Neural cell (in vitro differentiated cells): ENCODE measurements around the gene ECI1. TPM values are rescaled to one million over a fixed set of nuclear protein-coding genes. Genes with fewer than 3 reads are reported as not detected.

Experiments
- H2AFZ ChIP-seq: fragments of 200-600, 300-800 bp; sonication (generic), shearing (Covaris generic); 2 replicates; pipeline ENCODE4 v1.6.0; 2014; ENCODE audit warnings: low read depth, mild to moderate bottlenecking, antibody characterized with exemption, low read length, moderate library complexity
- H3F3A ChIP-seq: fragments of 200-600 bp; shearing (Covaris generic); 2 replicates; pipeline ENCODE4 v1.6.1; 2016; ENCODE audit warnings: mild to moderate bottlenecking, moderate library complexity, mixed read lengths, antibody characterized with exemption, low read length; ENCODE audit not compliant: insufficient read depth, poor library complexity, severe bottlenecking
- H3K27ac ChIP-seq: fragments of 200-600, 300-800 bp; sonication (generic), shearing (Covaris generic); 2 replicates; pipeline ENCODE4 v1.5.1; 2014; ENCODE audit warnings: mild to moderate bottlenecking, low read length, moderate library complexity
- H3K27me3 ChIP-seq: fragments of 300-800, 200-600 bp; sonication (generic), shearing (Covaris generic); 2 replicates; pipeline ENCODE4 v1.6.0; 2014; ENCODE audit warnings: mild to moderate bottlenecking, low read depth, low read length, moderate library complexity; ENCODE audit not compliant: insufficient read depth
- H3K36me3 ChIP-seq: fragments of 300-800, 200-600 bp; sonication (generic), shearing (Covaris generic); 2 replicates; pipeline ENCODE4 v1.5.1; 2014; ENCODE audit warnings: mild to moderate bottlenecking, antibody characterized with exemption, low read length, moderate library complexity; ENCODE audit not compliant: insufficient read depth
- H3K4me2 ChIP-seq: fragments of 300-800, 200-600 bp; sonication (generic), shearing (Covaris generic); 2 replicates; pipeline ENCODE4 v1.6.0; 2014; ENCODE audit warnings: mild to moderate bottlenecking, low read length
- H3K4me3 ChIP-seq: fragments of 300-800, 200-600 bp; sonication (generic), shearing (Covaris generic); 2 replicates; pipeline ENCODE4 v1.5.1; 2014; ENCODE audit warnings: mild to moderate bottlenecking, low read length, moderate library complexity
- H3K79me2 ChIP-seq: fragments of 200-600 bp; shearing (Covaris generic); replicated peaks from 2 replicates; pipeline ENCODE4 v1.6.0; 2014; ENCODE audit warnings: mild to moderate bottlenecking, low read length, moderate library complexity; ENCODE audit not compliant: insufficient read depth
- H3K9ac ChIP-seq: fragments of 300-800, 200-600 bp; sonication (generic), shearing (Covaris generic); 2 replicates; pipeline ENCODE4 v1.6.1; 2016; ENCODE audit warnings: mild to moderate bottlenecking, low read length, mixed read lengths
- H3K9me2 ChIP-seq: fragments of 200-600 bp; shearing (Covaris generic); 2 replicates; pipeline ENCODE4 v1.6.1; 2016; ENCODE audit warnings: mild to moderate bottlenecking, low read length, mixed read lengths; ENCODE audit not compliant: insufficient read depth
- H3K9me3 ChIP-seq: fragments of 200-600, 300-800 bp; sonication (generic), shearing (Covaris generic); 2 replicates; pipeline ENCODE4 v1.6.1; 2016; ENCODE audit warnings: mild to moderate bottlenecking, mixed run types, low read length, moderate library complexity, mixed read lengths
- H4K20me1 ChIP-seq: fragments of 200-600 bp; shearing (Covaris generic); 2 replicates; pipeline ENCODE4 v1.6.1; 2016; ENCODE audit warnings: mild to moderate bottlenecking, mixed run types; ENCODE audit not compliant: insufficient read depth
- EP300 ChIP-seq: fragments of 450-650 bp; conservative IDR thresholded peaks from 2 replicates; pipeline ENCODE4 v1.6.1; 2014; ENCODE audit warnings: antibody characterized with exemption, mild to moderate bottlenecking, moderate library complexity; ENCODE audit not compliant: poor library complexity, severe bottlenecking
- EZH2 ChIP-seq: fragments of 200-600, 300-800 bp; shearing (Covaris generic), sonication (generic); IDR thresholded peaks from 2 replicates; pipeline ENCODE4 v1.6.1; 2014; ENCODE audit warnings: antibody characterized with exemption, low read length, borderline replicate concordance, mild to moderate bottlenecking; ENCODE audit not compliant: insufficient read depth, poor library complexity, severe bottlenecking
- MXI1 ChIP-seq: fragments of 450-650 bp; conservative IDR thresholded peaks from 2 replicates; pipeline ENCODE4 v1.6.1; 2014; ENCODE audit warnings: antibody characterized with exemption, mild to moderate bottlenecking; ENCODE audit not compliant: poor library complexity, severe bottlenecking
- POLR2AphosphoS5 ChIP-seq: IDR thresholded peaks from 2 replicates; pipeline ENCODE4 v1.6.1; 2012
- RAD21 ChIP-seq: fragments of 450-650 bp; conservative IDR thresholded peaks from 2 replicates; pipeline ENCODE4 v1.6.1; 2014; ENCODE audit warnings: antibody characterized with exemption, mild to moderate bottlenecking, moderate library complexity
- REST ChIP-seq: IDR thresholded peaks from 2 replicates; pipeline ENCODE4 v1.6.1; 2012; ENCODE audit warnings: borderline replicate concordance
- SMC3 ChIP-seq: fragments of 450-650 bp; conservative IDR thresholded peaks from 2 replicates; pipeline ENCODE4 v1.6.1; 2014; ENCODE audit warnings: antibody characterized with exemption, mild to moderate bottlenecking, moderate library complexity; ENCODE audit not compliant: poor library complexity
- TAF1 ChIP-seq: IDR thresholded peaks from 2 replicates; pipeline ENCODE4 v1.6.1; 2012; ENCODE audit warnings: low read depth
- polyA plus RNA-seq: library from polyadenylated mRNA; depleted of rRNA; stranded (reverse); fragments of >200 nt; gene quantifications from 2 replicates; pipeline ENCODE4 v1.2.3, GENCODE V29; 2014
- TF ChIP-seq, protein P1 (sequence below): fragments of 450-650 bp; IDR thresholded peaks from 2 replicates; pipeline ENCODE4 v1.5.1; 2014; ENCODE audit warnings: antibody characterized with exemption, mild to moderate bottlenecking, moderate library complexity; ENCODE audit not compliant: poor library complexity, severe bottlenecking

Gene ECI1
- polyA plus RNA-seq, 1 donor from 2014 or later, result 35.3 TPM

- Histone ChIP-seq H3K27me3 (peaks cover 3% of the 10 kb centered on the region), H3K9ac (no peak overlapping the region), H4K20me1 (no peaks in the 10 kb centered on the region), H3K9me3 (no peaks in the 10 kb centered on the region), H3F3A (no peaks in the 10 kb centered on the region), H3K4me3 (no peak overlapping the region), H3K9me2 (no peaks in the 10 kb centered on the region), H3K4me2 (no peak overlapping the region), H3K79me2 (peaks cover 4% of the 10 kb centered on the region), H3K36me3 (no peaks in the 10 kb centered on the region), H3K27ac (no peak overlapping the region), H2AFZ (no peak overlapping the region)
- TF ChIP-seq REST (no peak), POLR2AphosphoS5 (no peak), RAD21 (no peak), TAF1 (no peak), MXI1 (no peak), EZH2 (no peak), EP300 (no peak), SMC3 (no peak)
- TF ChIP-seq, protein P1, sequence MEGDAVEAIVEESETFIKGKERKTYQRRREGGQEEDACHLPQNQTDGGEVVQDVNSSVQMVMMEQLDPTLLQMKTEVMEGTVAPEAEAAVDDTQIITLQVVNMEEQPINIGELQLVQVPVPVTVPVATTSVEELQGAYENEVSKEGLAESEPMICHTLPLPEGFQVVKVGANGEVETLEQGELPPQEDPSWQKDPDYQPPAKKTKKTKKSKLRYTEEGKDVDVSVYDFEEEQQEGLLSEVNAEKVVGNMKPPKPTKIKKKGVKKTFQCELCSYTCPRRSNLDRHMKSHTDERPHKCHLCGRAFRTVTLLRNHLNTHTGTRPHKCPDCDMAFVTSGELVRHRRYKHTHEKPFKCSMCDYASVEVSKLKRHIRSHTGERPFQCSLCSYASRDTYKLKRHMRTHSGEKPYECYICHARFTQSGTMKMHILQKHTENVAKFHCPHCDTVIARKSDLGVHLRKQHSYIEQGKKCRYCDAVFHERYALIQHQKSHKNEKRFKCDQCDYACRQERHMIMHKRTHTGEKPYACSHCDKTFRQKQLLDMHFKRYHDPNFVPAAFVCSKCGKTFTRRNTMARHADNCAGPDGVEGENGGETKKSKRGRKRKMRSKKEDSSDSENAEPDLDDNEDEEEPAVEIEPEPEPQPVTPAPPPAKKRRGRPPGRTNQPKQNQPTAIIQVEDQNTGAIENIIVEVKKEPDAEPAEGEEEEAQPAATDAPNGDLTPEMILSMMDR, result no peak
Measured at GRCh38 chr16:2231016-2231931, 20.1 kb downstream of the ECI1 start.

GRCh38 chr16:2230376-2230775 is 21.0 kb downstream of the ECI1 start:
- no peaks in the 10 kb centered on the region for H3F3A ChIP-seq
- H3K36me3 ChIP-seq, result no peaks in the 10 kb centered on the region
- H2AFZ ChIP-seq, result no peak overlapping the region
- TF ChIP-seq SMC3 (no peak), EZH2 (no peak)
- no peaks in the 10 kb centered on the region for H3K9me2 ChIP-seq
- no peak overlapping the region for H3K27ac ChIP-seq
- no peak overlapping the region for H3K4me2 ChIP-seq
- no peak overlapping the region for H3K4me3 ChIP-seq
- no peaks in the 10 kb centered on the region for H3K27me3 ChIP-seq
- peaks cover 12% of the 10 kb centered on the region for H3K79me2 ChIP-seq
- H3K9ac ChIP-seq, result no peak overlapping the region
- no peaks in the 10 kb centered on the region for H3K9me3 ChIP-seq
- no peaks in the 10 kb centered on the region for H4K20me1 ChIP-seq
